Measurements from ENCODE around the gene ANXA4.

GRCh38 chr2:69764286-69765095 is 22.6 kb downstream of the ANXA4 start:
- TF ChIP-seq CTCF (conservative IDR thresholded peaks at IDR 0.05; ENCODE audit: low read depth, low read length) (no peak), EZH2phosphoT487 (IDR thresholded peaks at IDR 0.05; ENCODE audit: borderline replicate concordance, low read length) (no peak), EZH2 (IDR thresholded peaks at IDR 0.05; ENCODE audit: low read length, unreplicated experiment) (no peak)

All from PC-3 (cell line).